ENCODE results near the gene LCP1.

LCP1 gene

DNA sequence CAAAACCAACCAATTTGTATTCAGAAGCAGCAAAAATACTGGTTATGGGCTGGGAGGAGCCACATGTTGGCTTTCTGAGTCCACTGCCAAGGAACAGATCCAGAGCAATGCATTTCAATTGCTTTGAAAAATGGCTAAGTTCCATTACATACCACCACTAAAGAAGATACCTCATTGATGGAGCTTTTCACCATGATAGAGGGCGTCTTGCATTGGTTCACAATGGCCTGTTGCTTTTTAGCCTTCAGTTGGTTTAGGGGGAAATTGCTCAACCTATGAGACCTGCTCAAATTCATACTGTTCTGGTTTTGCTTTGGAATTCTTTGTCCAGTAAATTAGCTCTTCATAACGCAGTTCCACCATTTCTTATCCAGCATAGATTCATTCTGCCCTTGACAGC is 55.9 kb downstream of the LCP1 start:
- no peak for DNase-seq

DNA sequence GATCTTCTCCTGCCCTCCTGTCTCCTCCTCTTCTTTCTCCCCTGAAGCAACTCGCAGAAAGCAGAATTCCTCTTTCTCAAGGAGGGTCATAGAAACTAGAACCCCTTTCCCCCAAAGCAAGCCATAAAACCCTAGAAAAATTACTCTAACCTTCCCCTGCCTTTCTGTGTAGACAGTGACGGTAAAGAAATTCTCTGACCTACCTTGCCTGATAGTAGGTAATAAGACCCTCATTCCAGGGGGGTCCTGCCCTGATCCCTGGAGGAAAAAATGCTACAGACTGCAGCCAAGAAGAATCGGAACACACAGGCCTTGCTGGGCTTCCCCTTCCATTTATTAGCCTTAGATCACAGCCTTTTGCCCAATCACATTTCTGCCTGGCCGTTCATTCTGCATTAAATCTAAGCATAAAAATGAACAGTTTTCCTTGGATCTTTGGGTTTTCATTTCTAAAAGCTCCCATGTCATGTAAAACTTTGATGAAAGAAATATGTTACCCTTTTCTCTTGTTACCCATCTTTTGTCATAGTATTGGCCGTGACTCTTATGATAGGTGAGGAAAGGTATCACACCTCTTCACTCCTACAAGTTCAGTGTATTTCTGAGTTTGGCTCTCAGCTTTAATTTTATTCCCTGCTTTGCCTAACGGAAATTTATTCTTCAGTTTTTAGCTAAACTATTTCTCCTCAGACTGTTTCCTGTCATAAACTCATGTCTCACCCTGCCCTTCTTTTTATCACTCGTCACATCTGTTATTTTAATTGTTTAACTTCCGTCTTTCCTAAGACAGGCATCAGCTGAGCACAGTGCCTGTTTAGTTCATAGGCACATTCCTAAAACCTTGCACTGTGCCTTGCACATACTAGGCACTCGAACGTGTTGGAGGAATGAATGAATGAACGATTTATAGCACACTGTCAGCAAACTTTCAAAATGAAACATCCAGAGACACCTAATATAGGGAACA is 56.7 kb downstream of the LCP1 start:
- DNase-seq = no peak

DNA sequence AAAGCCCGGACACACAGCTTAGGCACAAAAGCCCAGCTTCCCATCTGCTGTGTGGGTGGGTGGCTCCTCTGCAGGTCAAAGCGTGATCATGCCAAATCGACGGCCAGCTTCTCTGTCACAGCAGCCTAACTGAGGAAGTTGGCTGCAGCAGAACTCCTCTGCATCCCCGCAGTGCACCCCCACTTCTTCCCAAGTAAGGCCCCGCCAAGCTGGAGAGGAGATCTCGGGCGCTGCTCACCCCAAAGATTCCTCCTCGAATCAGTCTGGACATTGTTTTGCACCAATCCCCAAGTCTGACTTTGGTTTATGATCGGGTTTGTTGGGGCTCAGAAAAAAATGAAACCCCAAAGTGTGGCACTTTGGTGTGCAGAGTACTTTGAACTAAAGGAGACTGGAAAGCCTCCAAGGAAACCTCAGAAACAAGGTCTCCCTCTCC is 57.4 kb downstream of the LCP1 start:
- DNase-seq = peak; percentile 38

DNA sequence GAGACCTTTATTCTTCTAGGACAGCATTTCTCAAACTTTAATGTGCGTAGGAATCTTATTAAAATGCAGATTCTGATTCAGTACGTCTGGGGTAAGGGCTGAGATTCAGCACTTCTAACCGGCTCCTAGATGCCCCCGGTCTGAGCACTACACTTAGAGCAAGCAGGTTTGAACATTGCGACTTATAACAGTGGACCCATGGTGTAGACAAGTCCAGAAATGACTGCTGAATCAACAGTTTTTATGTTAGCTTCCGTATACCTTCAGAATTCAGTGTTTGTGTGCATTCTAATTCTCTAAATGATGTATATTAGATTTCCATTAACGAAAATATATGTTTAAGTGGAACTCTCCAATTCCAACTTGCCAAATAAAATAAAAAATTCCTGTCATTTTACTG is 59.7 kb downstream of the LCP1 start:
- DNase-seq = no peak

DNA sequence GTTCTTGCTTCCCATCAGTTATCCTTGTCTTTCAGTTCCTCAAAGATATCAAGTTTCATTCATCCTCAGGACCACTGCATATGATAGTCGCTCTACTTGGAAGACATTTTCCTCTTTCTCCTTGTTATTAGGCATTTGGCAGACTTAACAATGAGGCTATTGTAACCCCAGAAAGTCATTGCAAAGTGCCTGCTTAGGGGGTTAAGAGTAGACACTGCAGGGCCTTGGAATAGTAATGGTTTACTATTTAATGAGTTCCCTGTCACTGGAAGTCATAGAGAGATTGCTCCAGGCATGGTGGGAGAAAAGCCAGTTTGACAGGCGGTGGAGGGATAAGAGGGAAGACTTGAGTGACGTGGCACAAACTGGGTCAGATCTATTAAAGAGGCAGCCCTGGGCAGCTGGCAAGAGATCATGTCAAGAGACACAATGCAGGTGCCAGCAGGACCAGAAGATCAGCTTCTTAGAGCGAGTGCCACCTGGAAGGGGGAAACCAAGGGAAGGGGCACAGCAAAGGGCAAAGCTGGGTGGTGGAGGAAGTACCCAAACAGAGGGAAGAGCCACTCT is 60.3 kb downstream of the LCP1 start:
- DNase-seq = no peak

DNA sequence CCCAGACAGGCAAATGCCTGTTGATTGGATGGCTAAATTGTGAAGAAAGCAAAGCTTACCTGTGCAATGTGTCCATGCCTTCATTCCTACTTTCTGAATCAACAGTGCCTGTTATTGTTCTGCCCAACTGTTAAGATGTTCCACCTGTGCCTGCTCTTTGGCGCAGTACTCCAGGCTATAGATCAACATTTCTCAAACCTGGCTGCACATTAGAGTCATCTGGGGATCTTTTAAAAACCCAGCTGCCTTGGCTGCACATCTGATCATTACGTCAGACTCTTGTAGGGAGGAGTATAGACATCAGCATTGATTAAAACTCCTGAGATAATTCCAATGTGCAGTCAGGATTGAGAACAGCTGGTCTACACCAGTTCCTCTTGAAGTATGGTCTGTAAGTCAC is 60.9 kb downstream of the LCP1 start:
- no peak for DNase-seq

DNA sequence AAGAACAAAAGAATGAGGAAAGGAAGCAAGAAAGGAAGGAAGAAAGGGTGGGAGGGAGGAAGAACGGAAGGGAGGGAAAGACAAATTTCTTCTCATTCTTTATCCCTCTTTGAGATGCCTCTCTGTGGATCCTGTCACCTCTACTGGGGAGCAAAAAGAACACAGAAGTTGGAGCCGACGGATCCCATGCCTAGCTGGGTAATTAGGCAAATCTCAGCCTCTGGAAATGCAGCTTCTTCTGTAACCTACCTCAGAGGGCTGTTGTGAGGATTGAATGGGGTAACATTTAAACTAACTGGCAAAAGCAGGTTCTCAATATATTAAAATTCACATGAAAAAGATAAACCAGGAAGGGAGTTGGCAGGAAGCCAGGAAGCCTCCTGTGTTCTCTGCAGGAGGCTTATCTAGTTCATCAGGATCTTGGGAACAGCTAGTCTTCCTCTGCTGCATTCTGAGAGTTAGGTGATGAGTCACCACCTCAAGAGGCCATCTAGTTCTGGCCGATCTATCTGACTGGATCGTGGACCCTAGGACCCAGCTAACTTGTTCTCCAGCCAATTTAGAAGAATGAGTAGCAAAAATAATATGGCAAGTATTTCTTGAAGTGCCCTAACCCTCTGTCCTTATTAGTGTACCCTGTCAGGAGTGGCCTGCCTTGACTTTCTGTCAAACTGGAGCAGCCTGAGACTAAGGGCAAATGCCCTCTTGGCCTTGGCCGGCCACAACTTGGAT is 61.9 kb downstream of the LCP1 start:
- no peak for DNase-seq

DNA sequence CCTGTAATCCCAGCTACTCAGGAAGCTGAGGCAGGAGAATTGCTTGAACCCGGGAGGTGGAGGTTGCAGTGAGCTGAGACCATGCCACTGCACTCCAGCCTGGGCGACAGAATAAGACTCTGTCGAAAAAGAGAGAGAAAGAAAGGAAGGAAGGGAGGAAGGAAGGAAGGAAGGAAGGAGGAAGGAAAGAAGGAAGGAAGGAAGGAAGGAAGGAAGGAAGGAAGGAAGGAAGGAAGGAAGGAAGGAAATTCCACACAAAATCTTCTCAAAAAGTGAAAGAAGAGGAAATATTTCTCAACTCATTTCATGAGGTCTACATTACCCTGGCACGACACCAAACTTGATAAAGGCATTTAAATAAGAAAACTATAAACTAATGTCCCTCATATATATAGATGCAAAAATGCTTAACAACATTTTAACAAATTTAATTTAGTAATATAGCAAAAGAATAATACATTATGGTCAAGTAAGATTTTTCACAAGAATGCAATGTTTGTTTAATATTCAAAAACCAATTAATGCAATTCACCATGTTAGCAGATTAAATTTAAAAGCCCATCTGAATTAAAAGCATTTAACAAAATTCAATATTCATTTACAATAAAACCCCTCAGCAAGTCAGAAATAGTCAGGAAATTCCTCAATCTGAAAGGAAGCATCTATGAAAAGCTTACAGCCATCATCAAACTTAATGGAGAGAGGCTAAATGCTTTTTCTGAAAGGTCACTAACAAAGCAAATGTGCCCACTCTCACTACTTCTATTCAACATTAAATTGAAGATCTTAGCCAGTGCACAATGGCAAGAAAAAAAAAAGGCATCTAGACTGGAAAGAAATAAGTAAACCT is 65.1 kb downstream of the LCP1 start:
- no peak for DNase-seq

DNA sequence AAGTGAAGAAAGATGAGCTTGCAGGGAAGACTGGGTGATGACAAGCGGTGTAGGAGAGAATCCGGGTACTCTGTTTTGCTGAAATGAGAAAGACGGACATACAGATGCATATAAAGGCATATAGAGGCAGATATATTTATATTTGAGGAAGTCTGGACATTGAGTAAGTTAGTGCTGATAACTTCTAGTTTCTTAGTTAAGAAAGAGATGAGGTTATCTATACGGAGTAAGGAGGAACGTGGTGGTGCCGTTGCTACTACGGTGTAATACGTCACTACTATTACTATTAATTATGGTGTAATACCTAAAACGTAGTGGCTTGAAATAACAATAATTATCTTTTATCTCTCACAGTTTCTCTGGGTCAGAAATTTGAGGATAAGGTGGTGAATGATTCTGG is 67.4 kb downstream of the LCP1 start:
- DNase-seq = no peak

DNA sequence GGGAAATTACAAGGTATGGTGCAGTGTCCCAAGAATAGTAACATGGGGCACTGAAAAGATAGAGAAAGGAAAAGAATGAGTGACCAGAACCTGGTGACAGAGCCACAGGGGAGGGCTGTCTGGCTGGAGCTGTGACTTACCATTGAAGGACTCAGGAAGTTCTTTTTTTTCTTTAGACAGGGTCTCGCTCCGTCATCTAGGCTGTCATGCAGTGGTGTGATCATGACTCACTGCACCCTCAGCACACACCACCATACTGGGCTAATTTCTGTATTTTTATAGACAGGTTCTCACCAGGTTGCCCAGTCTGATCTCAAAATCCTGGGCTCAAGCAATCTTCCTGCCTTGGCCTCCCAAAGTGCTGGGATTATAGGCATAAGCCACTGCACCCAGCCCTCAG is 68.4 kb downstream of the LCP1 start:
- no peak for DNase-seq

DNA sequence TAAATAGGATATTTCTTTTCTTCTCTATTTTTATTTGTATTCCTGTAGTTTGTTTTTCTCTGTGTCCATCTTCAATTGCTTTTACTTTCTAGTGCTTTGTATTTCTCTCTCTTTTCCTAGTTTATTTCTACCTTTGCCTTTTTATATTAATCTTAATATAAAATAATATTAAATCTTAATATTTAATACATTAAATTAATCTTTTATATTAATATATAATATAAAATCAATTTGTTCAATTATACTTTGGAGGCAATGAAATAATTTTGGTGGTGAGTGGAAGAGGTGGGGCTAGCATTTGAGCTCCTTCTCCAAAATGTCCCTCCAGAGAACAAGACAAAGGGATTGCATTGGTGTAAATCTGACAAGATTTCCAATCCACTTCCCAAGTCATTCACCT is 70.8 kb downstream of the LCP1 start:
- no peak for DNase-seq

DNA sequence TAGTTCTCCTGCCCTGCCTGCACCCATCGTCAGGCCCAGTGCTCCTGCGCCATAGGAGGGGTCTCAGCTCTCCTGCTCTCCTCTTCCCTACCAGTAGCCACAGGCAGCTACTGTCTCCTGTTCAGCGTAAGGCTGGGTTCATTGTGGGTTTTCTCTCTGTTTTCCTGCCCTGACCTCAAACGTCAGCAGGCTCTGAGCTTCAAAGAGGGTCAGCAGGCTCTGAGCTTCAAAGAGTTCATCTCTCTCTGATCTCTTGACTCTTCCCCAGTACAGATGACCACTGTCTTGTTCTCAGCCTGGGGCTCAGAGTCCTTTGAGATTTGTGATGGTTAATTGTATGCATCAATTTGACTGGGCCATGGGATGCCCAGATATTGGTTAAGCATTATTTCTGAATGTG is 72.5 kb downstream of the LCP1 start:
- DNase-seq = no peak

DNA sequence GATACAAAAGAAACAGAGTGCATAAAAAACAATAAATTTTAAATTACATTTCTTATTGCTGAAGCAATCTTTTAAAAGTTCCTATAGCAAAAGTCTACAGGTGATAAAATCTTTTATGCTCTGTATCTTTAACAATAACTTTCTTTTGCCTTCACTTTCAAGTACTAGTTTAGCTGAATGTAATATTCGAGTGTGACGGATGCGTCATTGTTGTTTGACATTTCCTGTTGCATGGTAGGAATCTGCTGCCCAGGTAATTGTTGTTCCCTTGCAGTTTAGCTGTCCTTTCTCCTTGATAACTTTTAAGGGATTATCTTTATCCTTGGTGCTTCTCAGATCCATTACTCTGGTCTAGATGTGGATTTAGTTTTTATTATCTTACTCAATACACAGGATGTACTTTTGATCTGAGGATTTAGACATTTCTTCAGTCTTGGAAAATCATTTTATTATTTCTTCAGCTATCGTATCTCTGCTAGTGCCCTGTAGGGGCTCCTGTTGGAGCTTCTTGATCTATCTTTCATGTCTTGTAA is 75.1 kb downstream of the LCP1 start:
- no peak for DNase-seq

DNA sequence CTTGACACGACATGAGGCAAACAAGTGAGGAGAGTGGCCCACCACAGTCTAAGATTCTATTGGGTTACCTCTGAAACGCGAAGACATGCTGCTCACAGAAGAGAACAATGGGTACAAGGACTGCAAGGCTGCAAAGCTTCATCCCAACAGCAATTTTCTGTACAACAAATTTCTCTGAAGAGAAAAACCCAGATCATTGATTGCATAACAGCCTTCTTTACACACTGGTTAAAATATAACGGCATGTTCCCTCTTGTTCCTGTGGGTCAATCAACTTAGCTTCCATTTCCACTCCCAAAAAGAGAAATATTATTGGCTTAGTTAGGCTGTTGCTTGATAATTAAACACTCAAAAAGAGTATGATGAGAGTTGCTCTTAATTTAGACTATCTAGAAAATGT is 77.1 kb downstream of the LCP1 start, which contains the start of gene CPB2:
Gene CPB2, minus strand, starts transcription at position 166 of the 400 bp plus-strand sequence. Its CDS starts 24 bp downstream, at position 142.
- DNase-seq = no peak

DNA sequence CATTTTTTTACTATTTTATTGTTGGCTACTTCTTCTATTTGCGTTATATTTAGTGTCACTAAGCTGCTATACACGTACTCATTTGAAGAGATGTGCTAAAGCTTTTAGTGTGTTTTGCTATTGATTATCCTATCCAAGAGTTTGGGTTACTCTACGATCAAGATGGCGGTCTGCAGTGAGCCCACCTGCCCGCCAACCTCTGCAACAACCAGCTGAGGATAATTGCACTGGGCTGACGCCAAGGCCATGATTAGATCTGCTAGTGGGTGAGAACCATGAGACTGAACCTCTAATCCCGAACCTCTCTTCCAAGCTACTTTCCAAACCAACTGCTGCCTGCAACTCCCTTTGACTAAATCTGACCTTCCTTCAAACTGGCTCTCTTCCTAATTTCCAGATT is 78.9 kb downstream of the LCP1 start:
- DNase-seq = no peak

DNA sequence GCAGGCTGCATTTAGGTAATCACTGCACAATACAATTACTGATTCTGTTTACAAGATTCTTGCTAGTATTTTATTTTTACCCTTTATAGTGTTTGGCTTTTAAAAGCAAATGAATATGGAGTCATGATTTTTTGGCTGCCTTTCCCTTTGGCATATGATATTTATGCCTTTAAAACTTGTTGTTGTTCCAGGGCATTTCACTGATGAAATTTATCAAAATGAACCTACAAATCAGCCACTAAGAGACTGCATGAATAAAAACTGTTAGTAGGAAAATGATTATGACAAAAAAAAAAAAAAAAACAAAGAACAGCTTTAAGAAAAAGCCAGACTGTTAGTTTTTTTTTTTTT is 79.7 kb downstream of the LCP1 start:
- no peak for DNase-seq

DNA sequence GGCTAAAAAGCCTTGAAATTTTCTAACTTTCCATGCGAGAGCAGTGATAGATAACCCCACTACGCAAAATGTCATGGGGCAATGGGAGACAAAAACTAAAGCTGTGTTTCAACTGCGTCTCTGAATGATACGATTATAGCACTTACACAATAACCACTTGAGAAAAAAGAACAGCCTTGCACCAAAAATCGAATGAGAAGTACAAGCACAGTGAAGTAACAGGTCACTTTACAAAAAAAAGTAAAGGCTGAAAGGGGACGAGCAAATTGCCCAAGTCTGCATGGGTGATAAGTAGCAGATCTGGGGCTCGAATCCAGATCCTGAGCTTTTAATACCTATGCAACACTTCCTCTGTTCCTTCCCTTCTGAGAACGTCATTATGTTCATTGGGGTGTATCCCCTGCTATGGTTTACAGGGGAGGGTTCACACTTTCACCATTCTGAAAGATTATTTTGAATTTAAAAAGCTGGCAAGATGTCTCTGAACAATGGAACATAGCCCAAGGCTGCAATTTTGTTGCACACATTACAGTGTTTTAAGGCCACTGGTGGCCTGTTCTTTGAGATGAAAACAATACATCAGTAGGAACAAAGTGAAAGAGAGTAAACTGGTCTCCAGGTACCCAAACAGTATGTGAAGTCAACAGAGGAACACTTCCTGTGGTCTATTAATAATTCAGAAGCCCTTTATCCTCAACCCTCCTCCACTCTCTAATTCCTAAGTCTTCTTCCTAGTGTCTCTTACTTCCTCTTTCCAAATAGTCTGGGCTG is 80.3 kb downstream of the LCP1 start:
- no peak for DNase-seq

DNA sequence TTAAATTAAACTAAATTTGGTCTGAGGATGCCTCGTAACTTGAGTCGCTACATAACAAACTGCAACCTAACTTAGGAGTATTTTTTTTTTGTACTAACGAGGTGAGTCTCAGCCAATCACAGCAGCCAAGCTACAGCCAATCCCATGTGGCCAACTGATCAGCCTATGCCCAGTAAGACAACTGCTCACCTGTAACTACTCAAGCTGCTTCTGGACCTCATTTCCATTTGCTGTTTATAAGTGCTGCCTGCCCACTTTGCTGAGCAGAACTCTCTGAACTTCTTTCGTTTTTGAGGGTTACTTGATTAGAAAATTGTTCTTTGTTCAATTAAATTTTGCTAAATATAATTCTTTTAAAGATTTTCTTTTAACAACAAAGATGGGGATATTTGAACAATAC is 81.0 kb downstream of the LCP1 start:
- DNase-seq = no peak

DNA sequence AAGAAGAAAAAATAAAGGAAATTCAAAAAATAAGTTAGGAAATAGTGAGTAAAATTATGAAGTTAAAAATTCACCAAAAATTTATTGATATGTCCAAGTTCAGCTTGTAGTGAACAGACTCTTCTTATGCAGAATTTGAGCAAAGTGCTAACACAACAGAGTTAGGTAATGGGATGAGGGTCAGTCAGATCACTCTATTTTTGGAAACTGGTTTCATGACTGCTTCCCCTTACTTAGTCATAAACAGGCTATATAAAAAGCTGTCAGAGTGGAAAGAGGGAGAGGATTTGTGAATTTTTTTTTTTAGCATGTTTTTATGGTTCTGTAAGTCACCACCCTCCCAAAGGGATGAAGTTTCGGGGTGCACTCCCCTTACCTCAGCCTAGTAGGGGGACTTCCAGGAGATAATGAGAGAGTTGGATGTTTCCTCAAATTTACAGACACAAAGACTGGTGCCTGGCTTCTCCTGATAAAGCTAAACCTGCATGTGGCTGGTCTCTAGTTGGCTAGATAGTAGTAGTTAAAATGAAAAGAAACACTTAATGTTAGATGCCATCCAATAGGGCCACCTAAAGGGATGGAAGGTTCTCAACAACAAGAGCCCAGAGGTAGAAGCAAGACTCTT is 81.7 kb downstream of the LCP1 start:
- DNase-seq = no peak

DNA sequence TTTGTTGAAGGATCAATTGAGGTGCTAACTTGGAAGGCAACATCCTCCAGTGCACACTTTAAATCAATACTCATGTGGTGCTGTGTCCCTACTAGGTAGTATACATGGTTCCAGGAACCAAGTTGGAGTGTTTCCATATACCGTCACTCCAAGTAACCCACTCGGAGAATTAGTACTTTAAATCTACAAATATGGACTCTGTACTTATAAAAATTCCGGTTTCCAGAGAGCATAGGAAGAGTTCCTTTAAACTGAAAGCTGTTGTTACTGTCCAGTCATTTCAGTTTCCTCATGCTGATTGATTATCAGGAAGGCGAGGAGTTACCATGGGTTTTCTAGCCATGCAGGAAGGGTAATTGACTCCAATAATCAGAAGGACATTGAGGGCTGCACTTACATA is 84.3 kb downstream of the LCP1 start:
- DNase-seq = no peak

DNA sequence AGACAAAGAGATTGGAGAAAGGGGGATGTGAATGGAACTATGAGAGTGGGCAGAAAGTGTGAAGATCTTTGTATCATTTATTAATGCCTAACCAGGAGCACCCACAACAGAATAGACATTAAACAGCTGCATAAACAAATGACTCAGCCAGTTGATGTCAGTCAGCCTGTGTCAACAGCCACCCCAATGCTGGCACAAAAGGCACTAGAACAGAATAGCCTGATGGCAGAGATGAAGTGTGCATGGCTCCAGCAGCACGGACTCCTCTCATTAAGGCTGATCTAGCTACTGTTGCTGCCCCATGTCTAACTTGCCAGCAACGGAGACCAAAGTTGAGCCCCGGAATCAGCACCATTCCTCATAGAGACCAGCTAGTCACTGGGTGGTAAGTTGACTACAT is 85.0 kb downstream of the LCP1 start:
- no peak for DNase-seq

All from stimulated activated CD4-positive, alpha-beta T cell treated with anti-CD3 and anti-CD28 coated beads, Interleukin-15, amount 100 ng/mL, for 24 hours (primary cell).